ENCODE results near the gene PLIN3. TPM values are rescaled to one million over a fixed set of nuclear protein-coding genes. Genes with fewer than 3 reads are reported as not detected.

The PLIN3 gene
- 157 and 191 TPM in 2 replicates for total RNA-seq
- 133 and 151 TPM in 2 replicates for polyA plus RNA-seq
- polyA plus RNA-seq (2012), result 212 and 248 TPM in 2 replicates
- polyA minus RNA-seq (ENCODE audit: low replicate concordance), result 81.0 and 94.5 TPM in 2 replicates

DNA sequence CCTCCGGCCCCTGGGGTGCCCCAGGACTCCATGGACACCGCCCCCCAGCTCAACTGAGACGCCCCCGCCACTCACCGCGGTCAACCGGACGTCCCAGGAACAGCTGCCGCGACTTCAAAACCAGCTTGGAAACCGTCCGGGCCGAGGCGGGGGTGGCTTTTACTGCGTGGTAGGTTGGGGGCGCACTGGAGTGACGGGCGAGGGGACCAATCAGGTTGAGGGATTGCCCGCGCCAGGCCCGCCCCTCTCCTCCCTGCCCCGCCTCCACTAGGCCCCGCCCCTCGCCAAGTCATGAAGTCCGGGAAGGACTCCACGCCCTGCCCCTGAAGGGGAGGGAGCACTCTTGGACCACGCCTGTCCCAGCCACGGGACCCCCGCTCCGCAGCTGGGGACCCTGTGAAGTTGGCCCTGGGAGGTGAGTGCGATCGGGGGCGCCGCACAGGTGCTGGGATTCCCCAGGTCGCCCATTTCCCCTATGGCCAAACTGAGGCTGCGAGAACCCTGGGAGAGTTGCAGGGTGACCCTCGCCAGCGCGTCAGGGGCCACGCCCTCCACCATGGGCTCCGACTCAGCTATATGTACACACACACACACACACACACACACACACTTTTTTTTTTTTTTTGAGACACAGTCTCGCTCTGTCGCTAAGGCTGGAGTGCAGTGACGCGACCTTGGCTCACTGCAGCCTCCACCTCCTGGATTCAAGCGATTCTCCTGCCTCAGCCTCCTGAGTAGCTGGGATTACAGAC lies at the start of gene PLIN3:
TSS of gene PLIN3 (minus strand) at position 134 of the 752 bp plus-strand sequence. CDS start 6,273 bp downstream, outside the sequence.
- H3K9me3 ChIP-seq (ENCODE audit: control insufficient read depth, insufficient read depth, low read depth, low read length), result no peaks in the 10 kb centered on the region
- no peaks in the 10 kb centered on the region for H4K20me1 ChIP-seq (ENCODE audit: control insufficient read depth, extremely low read depth, insufficient read depth, low read length)
- no peaks in the 10 kb centered on the region for H3K36me3 ChIP-seq (ENCODE audit: control insufficient read depth, insufficient read depth, low read length)
- no peaks in the 10 kb centered on the region for H3K27me3 ChIP-seq (ENCODE audit: control insufficient read depth, insufficient read depth, low read length)
- peak; percentile 95 to 96 for DNase-seq (ENCODE audit: low read depth in 2 of 2)
- H3K79me2 ChIP-seq (ENCODE audit: control insufficient read depth, insufficient read depth, low read length), result peaks cover 37% of the 10 kb centered on the region
- H3K4me2 ChIP-seq (ENCODE audit: extremely low read depth, insufficient read depth, low read length), result peak within 1 kb of the TSS; percentile 76
- peak within 1 kb of the TSS; percentile 71 to 96 (median 86) for H3K4me3 ChIP-seq (replicated peaks in 1 of 4; ENCODE audit: control extremely low read depth in 1 of 4, insufficient read depth in 1 of 4, low read depth in 3 of 4, low read length in 4 of 4)
- peak within 1 kb of the TSS; percentile 82 for H3K9ac ChIP-seq (ENCODE audit: insufficient read depth, low read length)
- TF ChIP-seq EZH2 (IDR thresholded peaks at IDR 0.05; ENCODE audit: low read length, missing control alignments) (no peak), CTCF (conservative IDR thresholded peaks at IDR 0.05 in 1 of 2, IDR thresholded peaks at IDR 0.05 in 1 of 2; ENCODE audit: low read depth in 1 of 2, low read length in 2 of 2) (no peak)
- H3K27ac ChIP-seq (ENCODE audit: insufficient read depth, low read length), result peak within 1 kb of the TSS; percentile 91
- peaks cover 5% of the 10 kb centered on the region for H3K4me1 ChIP-seq (ENCODE audit: control insufficient read depth, extremely low read depth, insufficient read depth, low read length)
- H2AFZ ChIP-seq (ENCODE audit: low read length), result peak within 1 kb of the TSS; percentile 77

GRCh38 chr19:4916292-4917082 lies 49.0 kb upstream of the PLIN3 start:
- Histone ChIP-seq H3K4me3 (replicated peaks in 1 of 4; ENCODE audit: control extremely low read depth in 1 of 4, insufficient read depth in 1 of 4, low read depth in 3 of 4, low read length in 4 of 4) (no peak overlapping the region), H3K9me3 (ENCODE audit: control insufficient read depth, insufficient read depth, low read depth, low read length) (no peaks in the 10 kb centered on the region), H3K79me2 (ENCODE audit: control insufficient read depth, insufficient read depth, low read length) (peaks cover 87% of the 10 kb centered on the region), H3K4me1 (ENCODE audit: control insufficient read depth, extremely low read depth, insufficient read depth, low read length) (peaks cover 20% of the 10 kb centered on the region), H3K27ac (ENCODE audit: insufficient read depth, low read length) (peak overlapping the region; percentile 56), H4K20me1 (ENCODE audit: control insufficient read depth, extremely low read depth, insufficient read depth, low read length) (no peaks in the 10 kb centered on the region), H3K9ac (ENCODE audit: insufficient read depth, low read length) (no peak overlapping the region), H2AFZ (ENCODE audit: low read length) (no peak overlapping the region), H3K27me3 (ENCODE audit: control insufficient read depth, insufficient read depth, low read length) (no peaks in the 10 kb centered on the region), H3K4me2 (ENCODE audit: extremely low read depth, insufficient read depth, low read length) (no peak overlapping the region), H3K36me3 (ENCODE audit: control insufficient read depth, insufficient read depth, low read length) (peaks cover 13% of the 10 kb centered on the region)
- no peak for TF ChIP-seq EZH2 (IDR thresholded peaks at IDR 0.05; ENCODE audit: low read length, missing control alignments)
- no peak for TF ChIP-seq CTCF (conservative IDR thresholded peaks at IDR 0.05 in 1 of 2, IDR thresholded peaks at IDR 0.05 in 1 of 2; ENCODE audit: low read depth in 1 of 2, low read length in 2 of 2)
- DNase-seq (ENCODE audit: low read depth in 2 of 2), result no peak
